HG03558 (cell line): Measurements from ENCODE around the gene CAMK2D.

Experiments
- ATAC-seq: cut with Tn5 transposase; IDR thresholded peaks from one replicate; pipeline ENCODE4 v1.9.1; 2021; ENCODE audit warnings: moderate number of reproducible peaks; ENCODE audit not compliant: unreplicated experiment; ENCODE audit errors: extremely low read depth

Gene CAMK2D

DNA sequence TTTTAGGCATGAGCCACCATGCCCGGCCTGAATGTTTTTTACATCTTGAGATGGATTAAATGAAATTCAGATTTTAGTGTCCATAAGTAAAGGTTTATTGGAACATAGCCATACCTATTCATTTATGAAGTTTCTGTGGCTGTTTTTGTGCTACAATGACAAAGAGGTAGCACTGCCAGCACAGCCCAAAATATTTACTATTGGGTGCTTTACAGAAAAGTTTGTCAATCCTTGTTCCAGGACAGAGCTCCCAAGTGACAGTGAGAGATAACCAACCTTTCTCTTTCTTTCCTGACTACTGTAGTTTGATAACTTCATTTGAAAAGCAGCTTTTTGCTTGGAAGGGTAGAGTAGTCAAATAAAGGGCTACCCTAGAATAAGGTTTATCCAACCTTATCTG is 116.2 kb downstream of the CAMK2D start:
- no peak for ATAC-seq

DNA sequence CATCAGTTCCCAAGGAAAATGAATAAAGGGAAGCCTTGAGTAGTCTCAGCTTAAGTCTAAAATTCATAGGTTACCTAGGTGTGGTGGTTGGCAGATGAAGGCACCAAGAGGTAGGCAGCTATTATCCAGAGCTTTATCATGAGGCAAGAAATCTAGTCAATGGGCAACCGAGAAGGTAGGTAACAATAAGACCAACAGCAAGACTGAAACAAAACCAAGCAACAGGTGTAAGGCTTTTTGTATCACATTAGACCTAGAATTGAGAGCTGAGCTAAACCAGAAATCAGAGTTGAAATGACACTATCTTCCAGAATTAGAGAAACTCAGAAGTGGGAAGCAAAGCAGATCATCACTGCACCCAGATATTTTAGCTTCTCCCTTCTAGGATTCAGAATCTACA is 117.1 kb downstream of the CAMK2D start:
- ATAC-seq = no peak

DNA sequence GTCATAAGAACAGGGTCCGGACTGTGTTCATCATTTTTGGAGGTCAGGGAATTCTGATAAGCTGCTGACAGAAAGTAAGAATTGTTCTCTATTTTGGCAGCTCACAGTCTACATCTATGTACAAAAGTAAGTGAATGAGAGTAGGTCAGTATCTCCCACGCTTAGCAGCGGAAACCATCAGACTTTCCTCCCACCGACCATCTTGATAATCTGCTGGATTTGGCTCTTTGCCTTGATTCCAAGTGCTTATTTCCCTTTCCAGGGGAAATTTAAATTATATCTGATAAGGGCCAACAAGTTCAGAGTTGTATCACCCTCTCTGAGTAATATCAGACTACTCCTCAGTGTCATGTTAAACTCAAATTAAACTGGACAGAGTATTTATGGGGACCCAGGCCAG is 118.0 kb downstream of the CAMK2D start:
- ATAC-seq = no peak

- peak; percentile 45 for ATAC-seq
These were observed 120.5 kb downstream of the CAMK2D start for GRCh38 chr4:113641025-113641431.

GRCh38 chr4:113639326-113639725 is 122.2 kb downstream of the CAMK2D start:
- ATAC-seq = peak; percentile 36

DNA sequence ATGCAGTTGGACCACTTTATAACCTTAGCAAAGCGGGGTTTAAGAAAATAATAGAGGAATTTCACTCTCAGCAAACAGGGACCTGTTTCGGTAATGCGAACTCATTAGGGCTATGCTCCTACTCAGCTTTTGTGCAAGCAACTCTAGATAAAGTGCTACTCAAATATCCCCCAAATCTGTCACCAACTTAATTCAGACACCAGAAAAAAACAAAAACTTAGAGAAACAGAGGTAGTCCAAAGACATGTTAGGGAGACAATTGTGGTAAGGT is 123.0 kb downstream of the CAMK2D start:
- no peak for ATAC-seq

GRCh38 chr4:113637823-113638561 is 123.5 kb downstream of the CAMK2D start:
- no peak for ATAC-seq

- no peak for ATAC-seq
These were observed 124.2 kb downstream of the CAMK2D start for GRCh38 chr4:113637363-113637762.

DNA sequence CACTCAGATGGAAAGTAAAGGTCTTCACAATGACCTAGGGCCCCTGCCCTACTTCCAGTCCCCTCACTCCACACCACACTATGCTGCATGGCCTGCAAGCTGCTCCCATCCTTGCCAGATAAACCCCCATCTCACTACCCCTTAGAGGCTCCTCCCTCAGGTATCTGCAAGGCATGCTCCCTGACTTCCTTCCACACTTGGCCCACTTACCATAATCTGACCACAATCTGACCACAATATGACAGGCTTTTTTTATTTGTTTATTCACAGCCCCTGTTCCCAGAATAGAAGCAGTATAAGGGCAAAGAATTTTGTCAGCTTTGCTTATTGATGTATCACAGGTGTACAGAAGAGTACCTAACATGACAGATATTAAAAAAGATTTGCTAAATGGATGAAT is 124.7 kb downstream of the CAMK2D start:
- ATAC-seq = no peak

- ATAC-seq = no peak
These were observed 125.1 kb downstream of the CAMK2D start for GRCh38 chr4:113636438-113636818.

DNA sequence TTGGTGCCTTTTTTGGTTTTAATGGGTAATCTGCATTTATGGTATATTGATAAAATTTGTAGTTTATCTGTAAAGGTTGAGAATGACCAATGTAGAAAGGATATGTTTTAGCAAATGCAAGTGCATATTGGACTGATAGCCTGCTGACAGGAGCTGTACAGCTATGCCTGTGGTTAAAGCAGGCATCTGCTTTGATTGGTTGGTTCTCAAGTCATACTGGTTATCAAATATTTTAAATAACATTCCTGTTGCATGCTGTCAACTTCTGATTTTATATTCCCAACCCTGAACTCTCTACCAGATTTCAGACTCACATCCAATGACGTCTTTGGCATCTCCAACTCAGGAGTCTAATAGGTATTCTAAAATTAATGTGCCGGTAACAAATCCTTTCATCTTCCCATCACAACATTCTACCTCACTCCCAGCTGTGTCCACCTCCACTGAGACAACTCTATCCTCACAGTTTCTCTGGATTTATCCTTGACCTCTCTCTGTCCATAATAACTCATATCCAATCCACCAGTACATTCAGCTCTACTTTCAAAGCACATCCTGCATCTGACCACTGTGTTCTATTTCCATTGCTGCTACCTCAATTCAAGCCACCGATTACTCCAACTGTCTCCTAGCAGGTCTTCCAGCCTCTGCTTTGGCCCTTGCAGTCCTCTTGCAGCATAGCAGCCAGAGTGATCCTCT is 125.7 kb downstream of the CAMK2D start:
- ATAC-seq = no peak

DNA sequence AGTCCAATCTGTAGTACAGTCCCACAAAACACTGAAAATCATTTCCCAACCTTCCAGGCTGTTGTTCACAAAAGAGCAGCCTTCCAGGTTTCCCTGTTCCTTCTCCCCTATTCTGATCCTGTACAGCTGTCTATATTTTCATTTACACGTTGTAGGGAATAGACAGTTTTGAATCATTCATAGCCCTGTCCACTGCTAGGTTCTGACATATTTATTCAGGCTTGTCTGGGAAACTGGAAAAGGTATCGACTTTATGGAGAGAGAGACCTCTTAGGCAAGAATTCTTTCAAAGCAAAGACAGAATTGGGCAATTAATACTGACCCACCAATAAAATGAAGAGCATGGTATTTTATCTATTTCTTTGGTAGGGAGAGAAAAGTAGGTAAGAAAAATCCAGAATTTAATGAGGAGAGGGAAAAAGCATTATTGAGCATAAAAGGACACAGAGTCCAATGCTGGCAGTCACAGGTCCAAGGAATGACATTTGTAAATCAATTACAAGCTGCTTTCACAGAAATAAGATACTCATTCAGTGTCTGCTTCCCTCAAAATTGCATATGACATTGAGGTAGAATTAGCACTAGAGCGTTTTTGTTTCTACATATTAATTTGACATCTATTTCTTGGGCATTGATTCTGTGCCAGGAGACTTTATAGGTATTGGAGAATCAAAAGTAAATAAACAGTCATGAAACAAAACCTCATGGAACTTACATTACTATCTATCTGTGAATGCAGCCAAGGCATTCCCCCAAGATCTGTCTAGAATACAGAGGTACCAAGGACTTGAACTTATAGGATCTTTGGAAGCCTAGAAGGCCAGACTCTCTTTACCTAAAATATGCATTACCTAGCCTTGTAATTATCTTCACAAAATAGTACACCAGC is 127.2 kb downstream of the CAMK2D start:
- ATAC-seq = no peak

- ATAC-seq = no peak
These were observed 128.1 kb downstream of the CAMK2D start for GRCh38 chr4:113633467-113633866.

DNA sequence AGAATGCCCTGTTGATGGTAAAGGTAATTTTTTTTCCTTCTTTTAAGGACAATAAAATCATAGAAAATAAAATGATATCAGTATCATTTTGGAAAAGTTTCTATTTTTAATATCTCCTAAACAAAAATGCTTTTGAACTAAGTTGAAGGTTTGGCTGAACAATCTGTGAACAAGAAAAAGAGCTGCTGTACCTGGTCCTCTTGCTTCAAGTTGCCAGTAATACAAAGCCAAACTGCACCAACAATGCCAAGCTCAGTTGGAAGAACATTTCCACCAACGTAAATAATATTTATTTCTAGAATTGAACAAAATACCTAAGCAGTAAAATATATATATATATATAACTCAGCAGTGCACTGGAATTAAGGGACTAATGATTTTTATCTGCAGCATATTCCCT is 132.8 kb downstream of the CAMK2D start:
- ATAC-seq = no peak

DNA sequence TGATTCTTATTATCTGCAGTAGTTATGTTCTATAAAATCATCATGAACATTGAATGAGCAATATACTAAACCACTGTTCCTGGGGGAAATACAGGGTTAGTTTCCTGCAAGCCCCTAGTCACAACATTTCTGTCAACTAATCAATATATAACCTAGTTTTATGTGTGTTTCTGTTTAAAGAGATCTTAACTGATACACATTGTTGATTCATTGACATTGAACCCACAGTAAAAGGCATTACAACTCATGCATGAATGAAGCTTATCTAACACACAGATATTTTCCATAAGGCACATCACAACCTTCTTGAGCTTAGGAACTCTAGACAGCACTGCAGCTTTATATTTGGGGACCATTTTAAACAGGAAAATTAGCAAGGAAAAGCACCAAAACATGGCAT is 134.2 kb downstream of the CAMK2D start:
- ATAC-seq = no peak

- ATAC-seq = no peak
These were observed 135.6 kb downstream of the CAMK2D start for GRCh38 chr4:113625902-113626301.

DNA sequence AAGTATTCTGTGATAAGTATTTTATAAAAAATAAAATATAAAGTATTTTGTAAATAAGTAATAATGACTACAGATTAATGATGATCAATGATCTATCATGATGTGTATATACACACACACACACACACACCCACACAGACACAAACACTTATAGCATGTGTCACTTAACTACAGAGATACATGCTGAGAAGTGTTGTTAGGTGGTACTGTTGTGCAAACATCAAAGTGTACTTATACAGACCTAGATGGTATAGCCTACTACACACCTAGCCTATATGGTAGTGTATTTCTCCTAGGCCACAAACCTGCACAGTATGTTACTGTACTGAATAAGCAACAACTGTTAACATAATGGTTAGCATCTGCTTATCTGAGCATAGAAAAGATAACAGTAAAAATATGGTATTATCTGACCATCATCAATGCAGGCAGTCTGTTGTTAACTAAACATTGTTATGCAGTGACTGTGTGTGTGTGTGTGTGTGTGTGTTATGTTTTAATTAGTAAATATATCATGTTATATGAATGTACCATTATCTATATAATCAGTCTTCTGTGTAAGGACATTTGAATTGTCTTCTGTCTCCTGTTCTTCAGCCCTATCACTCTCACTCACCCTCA is 138.2 kb downstream of the CAMK2D start:
- ATAC-seq = no peak

- ATAC-seq = no peak
These were observed 139.9 kb downstream of the CAMK2D start for GRCh38 chr4:113621633-113622032.

- no peak for ATAC-seq
These were observed 141.5 kb downstream of the CAMK2D start for GRCh38 chr4:113620032-113620431.

GRCh38 chr4:113619526-113619925 is 142.0 kb downstream of the CAMK2D start:
- no peak for ATAC-seq

DNA sequence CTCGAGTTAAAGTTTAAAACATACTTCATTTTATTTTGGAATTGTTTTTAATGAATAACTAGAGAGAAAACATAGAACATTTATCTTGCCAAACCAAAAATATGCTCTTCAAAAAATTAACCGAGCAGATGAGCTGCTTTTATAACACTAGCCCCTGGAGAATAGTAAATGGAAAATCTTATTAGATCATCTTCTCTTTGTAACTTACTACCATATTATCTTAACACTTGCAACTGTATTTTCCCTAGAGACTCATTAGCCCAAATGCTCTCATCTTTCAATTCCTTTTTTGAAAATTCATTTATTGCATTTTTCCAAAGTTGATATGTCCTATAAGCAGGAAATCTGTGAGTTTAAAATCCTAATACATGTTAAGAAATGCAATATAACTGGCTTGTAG is 143.3 kb downstream of the CAMK2D start:
- no peak for ATAC-seq
